Endometrial microvascular endothelial cells (primary cell): ENCODE measurements around the gene CYP4F3. TPM values are rescaled to one million over a fixed set of nuclear protein-coding genes. Genes with fewer than 3 reads are reported as not detected.
"Not testable (repeated sequence)": the region's sequence is repeated elsewhere in the genome, so short reads cannot be mapped to it uniquely, and the experiment has no call there.

ENCODE experiments used
- in situ Hi-C: cut with HindIII; loops from 2 replicates; pipeline ENCODE4 v1.10.0; 2017; ENCODE audit warnings: low sequenced_read_pairs, low pct_unique_long_range_greater_than_20kb; ENCODE audit errors: inconsistent ontology term
- total RNA-seq: library from RNA; depleted of rRNA; stranded (reverse); fragments of >200 nt; gene quantifications from one replicate; pipeline ENCODE4 v1.2.3, GENCODE V29; 2015; ENCODE audit errors: inconsistent ontology term

Gene CYP4F3
- not detected for total RNA-seq

- in situ Hi-C loops, result loop anchor here (5.0 kb wide), 1 partner anchor 252 kb away; no protein-coding TSS in a partner anchor
Measured at GRCh38 chr19:15640294-15640903, at the start of gene CYP4F3. CYP4F3 (plus strand) TSS chr19:15640897; CDS start chr19:15641416, 519 bp downstream.

- in situ Hi-C loops, result no loop called here
Measured at GRCh38 chr19:15591796-15592195, 48.9 kb upstream of the CYP4F3 start.

GRCh38 chr19:15592506-15592905, 48.2 kb upstream of the CYP4F3 start:
- in situ Hi-C loops, result not testable (repeated sequence)

- in situ Hi-C loops, result not testable (repeated sequence)
Measured at GRCh38 chr19:15593766-15594165, 46.9 kb upstream of the CYP4F3 start.

- in situ Hi-C loops, result no loop called here
Measured at GRCh38 chr19:15595069-15595468, 45.6 kb upstream of the CYP4F3 start.

- in situ Hi-C loops, result not testable (repeated sequence)
Measured at GRCh38 chr19:15607978-15608925, 32.4 kb upstream of the CYP4F3 start.

GRCh38 chr19:15609261-15609660, 31.4 kb upstream of the CYP4F3 start:
- in situ Hi-C loops, result no loop called here

GRCh38 chr19:15612342-15612741, 28.4 kb upstream of the CYP4F3 start:
- in situ Hi-C loops, result no loop called here

GRCh38 chr19:15613338-15613737, 27.4 kb upstream of the CYP4F3 start:
- in situ Hi-C loops, result no loop called here

- in situ Hi-C loops, result no loop called here
Measured at GRCh38 chr19:15614507-15615379, 26.0 kb upstream of the CYP4F3 start, which contains the start of gene CYP4F8. CYP4F8 (plus strand) TSS chr19:15615218; CDS start chr19:15615617, 399 bp downstream.

GRCh38 chr19:15615526-15615925, 25.2 kb upstream of the CYP4F3 start:
- in situ Hi-C loops, result no loop called here

GRCh38 chr19:15616183-15616582, 24.5 kb upstream of the CYP4F3 start:
- in situ Hi-C loops, result no loop called here

GRCh38 chr19:15616627-15617270, 23.9 kb upstream of the CYP4F3 start:
- in situ Hi-C loops, result no loop called here

- in situ Hi-C loops, result no loop called here
Measured at GRCh38 chr19:15618321-15618720, 22.4 kb upstream of the CYP4F3 start.

- in situ Hi-C loops, result no loop called here
Measured at GRCh38 chr19:15621801-15622200, 18.9 kb upstream of the CYP4F3 start.

- in situ Hi-C loops, result no loop called here
Measured at GRCh38 chr19:15622991-15623390, 17.7 kb upstream of the CYP4F3 start.

GRCh38 chr19:15623711-15624318, 16.9 kb upstream of the CYP4F3 start:
- in situ Hi-C loops, result no loop called here
